Cortex of kidney (tissue), 1 donor: ENCODE measurements around the gene MXI1.

Experiments
- DNase-seq: peaks from one replicate; lab custom pipeline; 2025; lab: John Stamatoyannopoulos, UW

The MXI1 gene

GRCh38 chr10:110274647-110275046 is 67.2 kb downstream of the MXI1 start:
- no peak for DNase-seq

GRCh38 chr10:110275128-110275729 is 67.8 kb downstream of the MXI1 start:
- DNase-seq = no peak

GRCh38 chr10:110276603-110277002 is 69.2 kb downstream of the MXI1 start:
- DNase-seq = no peak

GRCh38 chr10:110277591-110277990 is 70.2 kb downstream of the MXI1 start:
- no peak for DNase-seq

- no peak for DNase-seq
Observed at GRCh38 chr10:110278562-110279406, 71.4 kb downstream of the MXI1 start.

GRCh38 chr10:110279407-110279986 is 72.1 kb downstream of the MXI1 start:
- DNase-seq = no peak

GRCh38 chr10:110284262-110284661 is 76.9 kb downstream of the MXI1 start:
- DNase-seq = no peak

GRCh38 chr10:110285501-110285900 is 78.1 kb downstream of the MXI1 start:
- no peak for DNase-seq

GRCh38 chr10:110286841-110287240 is 79.4 kb downstream of the MXI1 start:
- DNase-seq = no peak

GRCh38 chr10:110296966-110297365 is 89.6 kb downstream of the MXI1 start:
- no peak for DNase-seq

- DNase-seq = no peak
Observed at GRCh38 chr10:110300486-110300986, 93.1 kb downstream of the MXI1 start.

- DNase-seq = no peak
Observed at GRCh38 chr10:110303681-110304080, 96.3 kb downstream of the MXI1 start.

- no peak for DNase-seq
Observed at GRCh38 chr10:110304394-110304779, 97.0 kb downstream of the MXI1 start.

- DNase-seq = peak; percentile 37
Observed at GRCh38 chr10:110304780-110305421, 97.5 kb downstream of the MXI1 start, which contains the start of gene SMNDC1. SMNDC1 (minus strand) TSS chr10:110304920; CDS start chr10:110303587, 1,333 bp downstream.

- DNase-seq = no peak
Observed at GRCh38 chr10:110305767-110306451, 98.5 kb downstream of the MXI1 start.

- no peak for DNase-seq
Observed at GRCh38 chr10:110306452-110306768, 99.0 kb downstream of the MXI1 start.

GRCh38 chr10:110307805-110308204 is 100.4 kb downstream of the MXI1 start:
- DNase-seq = no peak

GRCh38 chr10:110310741-110311140 is 103.3 kb downstream of the MXI1 start:
- no peak for DNase-seq

GRCh38 chr10:110311357-110311949 is 104.0 kb downstream of the MXI1 start:
- no peak for DNase-seq

- DNase-seq = no peak
Observed at GRCh38 chr10:110312206-110312605, 104.8 kb downstream of the MXI1 start.

GRCh38 chr10:110313674-110314073 is 106.3 kb downstream of the MXI1 start:
- DNase-seq = no peak
